ENCODE results near the gene ELOVL3.

DNA sequence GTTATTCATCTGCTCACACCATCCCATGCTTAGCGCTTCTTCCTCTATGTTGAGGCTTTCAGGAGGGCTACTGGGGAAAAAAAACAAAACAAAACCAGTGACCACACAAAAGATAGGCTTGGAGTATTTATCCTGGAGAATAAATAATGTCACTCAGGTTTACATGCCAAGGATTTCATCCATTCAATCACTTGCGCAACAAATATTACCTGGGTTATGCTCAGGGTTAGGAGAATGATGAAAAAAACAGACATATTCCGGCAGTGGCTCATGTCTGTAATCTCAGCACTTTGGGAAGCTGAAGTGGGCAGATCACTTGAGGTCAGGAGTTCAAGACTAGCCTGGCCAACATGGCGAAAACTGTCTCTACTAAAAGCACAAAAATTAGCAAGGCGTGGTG lies 3.3 kb upstream of the ELOVL3 start:
- TF ChIP-seq, protein P1, sequence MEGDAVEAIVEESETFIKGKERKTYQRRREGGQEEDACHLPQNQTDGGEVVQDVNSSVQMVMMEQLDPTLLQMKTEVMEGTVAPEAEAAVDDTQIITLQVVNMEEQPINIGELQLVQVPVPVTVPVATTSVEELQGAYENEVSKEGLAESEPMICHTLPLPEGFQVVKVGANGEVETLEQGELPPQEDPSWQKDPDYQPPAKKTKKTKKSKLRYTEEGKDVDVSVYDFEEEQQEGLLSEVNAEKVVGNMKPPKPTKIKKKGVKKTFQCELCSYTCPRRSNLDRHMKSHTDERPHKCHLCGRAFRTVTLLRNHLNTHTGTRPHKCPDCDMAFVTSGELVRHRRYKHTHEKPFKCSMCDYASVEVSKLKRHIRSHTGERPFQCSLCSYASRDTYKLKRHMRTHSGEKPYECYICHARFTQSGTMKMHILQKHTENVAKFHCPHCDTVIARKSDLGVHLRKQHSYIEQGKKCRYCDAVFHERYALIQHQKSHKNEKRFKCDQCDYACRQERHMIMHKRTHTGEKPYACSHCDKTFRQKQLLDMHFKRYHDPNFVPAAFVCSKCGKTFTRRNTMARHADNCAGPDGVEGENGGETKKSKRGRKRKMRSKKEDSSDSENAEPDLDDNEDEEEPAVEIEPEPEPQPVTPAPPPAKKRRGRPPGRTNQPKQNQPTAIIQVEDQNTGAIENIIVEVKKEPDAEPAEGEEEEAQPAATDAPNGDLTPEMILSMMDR (conservative IDR thresholded peaks at IDR 0.05; ENCODE audit: low read depth, low read length) = no peak
- TF ChIP-seq RAD21 (IDR thresholded peaks at IDR 0.05; ENCODE audit: low read length) (no peak), POLR2A (IDR thresholded peaks at IDR 0.05; ENCODE audit: low read depth, low read length) (no peak), CEBPB (IDR thresholded peaks at IDR 0.05; ENCODE audit: low read depth, low read length) (peak; percentile 65), ELK1 (IDR thresholded peaks at IDR 0.05; ENCODE audit: borderline replicate concordance, low read depth, low read length) (no peak), SMC3 (IDR thresholded peaks at IDR 0.05; ENCODE audit: low read depth, low read length) (no peak), RFX5 (IDR thresholded peaks at IDR 0.05; ENCODE audit: low read depth, low read length) (no peak), NFE2L2 (IDR thresholded peaks at IDR 0.05; ENCODE audit: low read depth, low read length) (no peak), MAFK (IDR thresholded peaks at IDR 0.05; ENCODE audit: low read depth, low read length) (no peak), RCOR1 (IDR thresholded peaks at IDR 0.05; ENCODE audit: insufficient replicate concordance, low read length) (no peak), MXI1 (IDR thresholded peaks at IDR 0.05; ENCODE audit: borderline replicate concordance, low read depth, low read length) (no peak)
- TF ChIP-seq, protein P2, sequence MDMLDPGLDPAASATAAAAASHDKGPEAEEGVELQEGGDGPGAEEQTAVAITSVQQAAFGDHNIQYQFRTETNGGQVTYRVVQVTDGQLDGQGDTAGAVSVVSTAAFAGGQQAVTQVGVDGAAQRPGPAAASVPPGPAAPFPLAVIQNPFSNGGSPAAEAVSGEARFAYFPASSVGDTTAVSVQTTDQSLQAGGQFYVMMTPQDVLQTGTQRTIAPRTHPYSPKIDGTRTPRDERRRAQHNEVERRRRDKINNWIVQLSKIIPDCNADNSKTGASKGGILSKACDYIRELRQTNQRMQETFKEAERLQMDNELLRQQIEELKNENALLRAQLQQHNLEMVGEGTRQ (IDR thresholded peaks at IDR 0.05; ENCODE audit: low read depth, low read length) = no peak

Data from IMR-90 (cell line).